WTC11 (cell line): ENCODE results near the gene PET100. TPM values are rescaled to one million over a fixed set of nuclear protein-coding genes. Genes with fewer than 3 reads are reported as not detected.

Experiments
- ATAC-seq: fragments of 200-7000 bp; cut with Tn5 transposase; 2 replicates; pipeline ENCODE4 v1.10.0; 2021; ENCODE audit warnings: mild to moderate bottlenecking, moderate library complexity
- CTCF ChIA-PET: fragments of 300-600 bp; sonication (Branson Sonifier 250); formaldehyde crosslinking; loops from one replicate; lab custom pipeline; 2021; ENCODE audit warnings: antibody characterized with exemption; lab: Charles Lee
- POLR2A ChIA-PET: fragments of 350-600 bp; sonication (Branson Sonifier 250); formaldehyde crosslinking; loops from one replicate; lab custom pipeline; 2021; ENCODE audit warnings: antibody characterized with exemption; lab: Charles Lee
- DNase-seq: peaks from one replicate; pipeline ENCODE4 v3.0.0; 2021; ENCODE audit warnings: low spot score
- H3K27ac Mint-ChIP-seq: 2 replicates; pipeline ENCODE4 v1.8.0; 2021; ENCODE audit warnings: mixed read lengths
- H3K27me3 Mint-ChIP-seq: 2 replicates; pipeline ENCODE4 v1.8.0; 2021; ENCODE audit warnings: low read depth, mild to moderate bottlenecking, moderate library complexity, mixed read lengths
- H3K36me3 Mint-ChIP-seq: 2 replicates; pipeline ENCODE4 v1.8.0; 2021; ENCODE audit warnings: mixed read lengths
- H3K4me1 Mint-ChIP-seq: 2 replicates; pipeline ENCODE4 v1.8.0; 2022; ENCODE audit warnings: mixed read lengths
- H3K4me3 Mint-ChIP-seq: 2 replicates; pipeline ENCODE4 v1.8.0; 2021; ENCODE audit warnings: mild to moderate bottlenecking, moderate library complexity, mixed read lengths
- H3K9me3 Mint-ChIP-seq: 2 replicates; pipeline ENCODE4 v1.8.0; 2021; ENCODE audit warnings: mixed read lengths
- AR ChIP-seq: fragments of 250-450 bp; sonication (Bioruptor Pico); IDR thresholded peaks from 2 replicates; pipeline ENCODE4 v1.9.0; 2021; ENCODE audit warnings: mild to moderate bottlenecking
- ATF3 ChIP-seq: sonication (generic); formaldehyde crosslinking; conservative IDR thresholded peaks from 2 replicates; pipeline ENCODE4 v1.8.1; 2022; ENCODE audit warnings: mild to moderate bottlenecking, missing genetic modification reagents
- EMX1 ChIP-seq: fragments of 250-450 bp; sonication (Bioruptor Pico); IDR thresholded peaks from 2 replicates; pipeline ENCODE4 v1.8.0; 2021; ENCODE audit warnings: mild to moderate bottlenecking
- ESRRA ChIP-seq: sonication (generic); formaldehyde crosslinking; IDR thresholded peaks from 2 replicates; pipeline ENCODE4 v1.8.1; 2022; ENCODE audit warnings: mild to moderate bottlenecking, missing genetic modification reagents, borderline replicate concordance
- FOXJ3 ChIP-seq: sonication (generic); formaldehyde crosslinking; IDR thresholded peaks from 2 replicates; pipeline ENCODE4 v1.9.0; 2021; ENCODE audit warnings: missing genetic modification reagents, mild to moderate bottlenecking, borderline replicate concordance
- MYBL2 ChIP-seq: sonication (generic); formaldehyde crosslinking; IDR thresholded peaks from 2 replicates; pipeline ENCODE4 v1.8.1; 2023; ENCODE audit warnings: mild to moderate bottlenecking, moderate library complexity, missing genetic modification reagents
- PRDM15 ChIP-seq: sonication (generic); formaldehyde crosslinking; IDR thresholded peaks from 2 replicates; pipeline ENCODE4 v1.8.0; 2022; ENCODE audit warnings: missing genetic modification reagents
- RORB ChIP-seq: fragments of 250-450 bp; sonication (Bioruptor Pico); IDR thresholded peaks from 2 replicates; pipeline ENCODE4 v1.9.0; 2021; ENCODE audit warnings: mild to moderate bottlenecking
- ZBTB43 ChIP-seq: sonication (generic); formaldehyde crosslinking; IDR thresholded peaks from 2 replicates; pipeline ENCODE4 v1.8.1; 2023; ENCODE audit warnings: mild to moderate bottlenecking, missing genetic modification reagents
- ZNF423 ChIP-seq: fragments of 250-450 bp; sonication (Bioruptor Pico); IDR thresholded peaks from 2 replicates; pipeline ENCODE4 v2.1.2; 2022; ENCODE audit warnings: mild to moderate bottlenecking, moderate library complexity
- total RNA-seq: library from RNA; stranded (reverse); gene quantifications from 3 replicates; pipeline ENCODE4 v1.2.3, GENCODE V29; 2021
- TF ChIP-seq, protein P1 (sequence below): sonication (generic); formaldehyde crosslinking; IDR thresholded peaks from 2 replicates; pipeline ENCODE4 v1.8.0; 2023; ENCODE audit warnings: missing genetic modification reagents, mild to moderate bottlenecking, borderline replicate concordance
- TF ChIP-seq, protein P2 (sequence below): fragments of 250-450 bp; sonication (Bioruptor Pico); IDR thresholded peaks from 2 replicates; pipeline ENCODE4 v1.9.0; 2021; ENCODE audit warnings: mild to moderate bottlenecking
- TF ChIP-seq, protein P3 (sequence below): sonication (generic); formaldehyde crosslinking; IDR thresholded peaks from 2 replicates; pipeline ENCODE4 v1.8.0; 2022; ENCODE audit warnings: mild to moderate bottlenecking, missing genetic modification reagents
- TF ChIP-seq, protein P4 (sequence below): sonication (generic); formaldehyde crosslinking; IDR thresholded peaks from 2 replicates; pipeline ENCODE4 v1.8.0; 2023; ENCODE audit warnings: missing genetic modification reagents
- TF ChIP-seq, protein P5 (sequence below): sonication (generic); formaldehyde crosslinking; IDR thresholded peaks from 2 replicates; pipeline ENCODE4 v1.8.1; 2023; ENCODE audit warnings: mild to moderate bottlenecking, missing genetic modification reagents, moderate library complexity

The PET100 gene
- total RNA-seq, 1 experiment from 2014 or later, result 111 TPM

GRCh38 chr19:7610491-7611240, 18.9 kb upstream of the PET100 start (continued):
- TF ChIP-seq, protein P1, sequence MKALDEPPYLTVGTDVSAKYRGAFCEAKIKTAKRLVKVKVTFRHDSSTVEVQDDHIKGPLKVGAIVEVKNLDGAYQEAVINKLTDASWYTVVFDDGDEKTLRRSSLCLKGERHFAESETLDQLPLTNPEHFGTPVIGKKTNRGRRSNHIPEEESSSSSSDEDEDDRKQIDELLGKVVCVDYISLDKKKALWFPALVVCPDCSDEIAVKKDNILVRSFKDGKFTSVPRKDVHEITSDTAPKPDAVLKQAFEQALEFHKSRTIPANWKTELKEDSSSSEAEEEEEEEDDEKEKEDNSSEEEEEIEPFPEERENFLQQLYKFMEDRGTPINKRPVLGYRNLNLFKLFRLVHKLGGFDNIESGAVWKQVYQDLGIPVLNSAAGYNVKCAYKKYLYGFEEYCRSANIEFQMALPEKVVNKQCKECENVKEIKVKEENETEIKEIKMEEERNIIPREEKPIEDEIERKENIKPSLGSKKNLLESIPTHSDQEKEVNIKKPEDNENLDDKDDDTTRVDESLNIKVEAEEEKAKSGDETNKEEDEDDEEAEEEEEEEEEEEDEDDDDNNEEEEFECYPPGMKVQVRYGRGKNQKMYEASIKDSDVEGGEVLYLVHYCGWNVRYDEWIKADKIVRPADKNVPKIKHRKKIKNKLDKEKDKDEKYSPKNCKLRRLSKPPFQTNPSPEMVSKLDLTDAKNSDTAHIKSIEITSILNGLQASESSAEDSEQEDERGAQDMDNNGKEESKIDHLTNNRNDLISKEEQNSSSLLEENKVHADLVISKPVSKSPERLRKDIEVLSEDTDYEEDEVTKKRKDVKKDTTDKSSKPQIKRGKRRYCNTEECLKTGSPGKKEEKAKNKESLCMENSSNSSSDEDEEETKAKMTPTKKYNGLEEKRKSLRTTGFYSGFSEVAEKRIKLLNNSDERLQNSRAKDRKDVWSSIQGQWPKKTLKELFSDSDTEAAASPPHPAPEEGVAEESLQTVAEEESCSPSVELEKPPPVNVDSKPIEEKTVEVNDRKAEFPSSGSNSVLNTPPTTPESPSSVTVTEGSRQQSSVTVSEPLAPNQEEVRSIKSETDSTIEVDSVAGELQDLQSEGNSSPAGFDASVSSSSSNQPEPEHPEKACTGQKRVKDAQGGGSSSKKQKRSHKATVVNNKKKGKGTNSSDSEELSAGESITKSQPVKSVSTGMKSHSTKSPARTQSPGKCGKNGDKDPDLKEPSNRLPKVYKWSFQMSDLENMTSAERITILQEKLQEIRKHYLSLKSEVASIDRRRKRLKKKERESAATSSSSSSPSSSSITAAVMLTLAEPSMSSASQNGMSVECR (CRISPR knock-in tag), result no peak
- TF ChIP-seq, protein P2, sequence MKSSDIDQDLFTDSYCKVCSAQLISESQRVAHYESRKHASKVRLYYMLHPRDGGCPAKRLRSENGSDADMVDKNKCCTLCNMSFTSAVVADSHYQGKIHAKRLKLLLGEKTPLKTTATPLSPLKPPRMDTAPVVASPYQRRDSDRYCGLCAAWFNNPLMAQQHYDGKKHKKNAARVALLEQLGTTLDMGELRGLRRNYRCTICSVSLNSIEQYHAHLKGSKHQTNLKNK (CRISPR knock-in tag), result no peak
- TF ChIP-seq MYBL2 (CRISPR knock-in tag) (no peak), ESRRA (no peak), ZBTB43 (CRISPR knock-in tag) (no peak)
- TF ChIP-seq, all 79 proteins: peak for 0

DNA sequence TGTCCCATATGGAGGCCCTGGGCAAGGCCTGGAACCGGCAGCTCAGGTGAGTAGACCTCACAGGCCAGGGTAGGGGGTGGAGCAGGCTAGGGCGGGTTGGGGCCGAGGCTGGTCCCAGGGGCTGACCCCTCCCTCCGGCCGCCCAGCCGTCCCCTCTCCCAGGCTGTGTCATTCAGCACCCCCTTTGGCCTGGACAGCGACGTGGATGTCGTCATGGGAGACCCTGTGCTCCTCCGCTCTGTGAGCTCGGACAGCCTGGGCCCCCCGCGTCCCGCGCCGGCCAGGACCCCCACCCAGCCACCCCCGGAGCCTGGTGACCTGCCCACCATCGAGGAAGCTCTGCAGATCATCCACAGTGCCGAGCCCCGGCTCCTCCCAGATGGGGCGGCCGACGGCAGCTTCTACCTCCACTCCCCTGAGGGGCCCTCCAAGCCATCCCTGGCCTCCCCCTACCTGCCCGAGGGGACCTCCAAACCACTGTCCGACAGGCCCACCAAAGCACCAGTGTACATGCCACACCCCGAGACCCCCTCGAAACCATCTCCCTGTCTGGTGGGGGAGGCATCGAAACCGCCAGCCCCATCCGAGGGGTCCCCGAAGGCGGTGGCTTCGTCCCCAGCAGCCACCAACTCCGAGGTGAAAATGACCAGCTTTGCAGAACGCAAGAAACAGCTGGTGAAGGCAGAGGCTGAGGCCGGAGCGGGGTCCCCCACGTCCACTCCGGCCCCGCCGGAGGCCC, 17.9 kb upstream of the PET100 start:
- ChIA-PET POLR2A (no interaction called here), CTCF (interaction anchor here (1.3 kb wide), 1 partner anchor 43 kb away, joined by 7 read pairs; no protein-coding TSS in a partner anchor)
- Mint-ChIP-seq H3K9me3 (no peaks in the 10 kb centered on the region), H3K4me3 (no peak overlapping the region), H3K36me3 (peaks cover 13% of the 10 kb centered on the region), H3K4me1 (no peaks in the 10 kb centered on the region), H3K27ac (no peak overlapping the region), H3K27me3 (no peaks in the 10 kb centered on the region; the same call in 1 of the 2 replicates)
- no peak for ATAC-seq
- DNase-seq, result no peak
- TF ChIP-seq PRDM15 (CRISPR knock-in tag) (no peak), RORB (CRISPR knock-in tag) (no peak), ZBTB43 (CRISPR knock-in tag) (no peak), ATF3 (CRISPR knock-in tag) (no peak), EMX1 (CRISPR knock-in tag) (no peak), ZNF423 (no peak), FOXJ3 (CRISPR knock-in tag) (no peak), AR (CRISPR knock-in tag) (no peak)
- TF ChIP-seq, protein P3, sequence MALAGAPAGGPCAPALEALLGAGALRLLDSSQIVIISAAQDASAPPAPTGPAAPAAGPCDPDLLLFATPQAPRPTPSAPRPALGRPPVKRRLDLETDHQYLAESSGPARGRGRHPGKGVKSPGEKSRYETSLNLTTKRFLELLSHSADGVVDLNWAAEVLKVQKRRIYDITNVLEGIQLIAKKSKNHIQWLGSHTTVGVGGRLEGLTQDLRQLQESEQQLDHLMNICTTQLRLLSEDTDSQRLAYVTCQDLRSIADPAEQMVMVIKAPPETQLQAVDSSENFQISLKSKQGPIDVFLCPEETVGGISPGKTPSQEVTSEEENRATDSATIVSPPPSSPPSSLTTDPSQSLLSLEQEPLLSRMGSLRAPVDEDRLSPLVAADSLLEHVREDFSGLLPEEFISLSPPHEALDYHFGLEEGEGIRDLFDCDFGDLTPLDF (CRISPR knock-in tag), result no peak
- TF ChIP-seq, protein P4, sequence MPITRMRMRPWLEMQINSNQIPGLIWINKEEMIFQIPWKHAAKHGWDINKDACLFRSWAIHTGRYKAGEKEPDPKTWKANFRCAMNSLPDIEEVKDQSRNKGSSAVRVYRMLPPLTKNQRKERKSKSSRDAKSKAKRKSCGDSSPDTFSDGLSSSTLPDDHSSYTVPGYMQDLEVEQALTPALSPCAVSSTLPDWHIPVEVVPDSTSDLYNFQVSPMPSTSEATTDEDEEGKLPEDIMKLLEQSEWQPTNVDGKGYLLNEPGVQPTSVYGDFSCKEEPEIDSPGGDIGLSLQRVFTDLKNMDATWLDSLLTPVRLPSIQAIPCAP (CRISPR knock-in tag), result no peak
- TF ChIP-seq, protein P5, sequence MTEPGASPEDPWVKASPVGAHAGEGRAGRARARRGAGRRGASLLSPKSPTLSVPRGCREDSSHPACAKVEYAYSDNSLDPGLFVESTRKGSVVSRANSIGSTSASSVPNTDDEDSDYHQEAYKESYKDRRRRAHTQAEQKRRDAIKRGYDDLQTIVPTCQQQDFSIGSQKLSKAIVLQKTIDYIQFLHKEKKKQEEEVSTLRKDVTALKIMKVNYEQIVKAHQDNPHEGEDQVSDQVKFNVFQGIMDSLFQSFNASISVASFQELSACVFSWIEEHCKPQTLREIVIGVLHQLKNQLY (CRISPR knock-in tag), result no peak
